Measurements from ENCODE around the gene KLHDC3. TPM values are rescaled to one million over a fixed set of nuclear protein-coding genes. Genes with fewer than 3 reads are reported as not detected.

The KLHDC3 gene
- total and polyA plus RNA-seq, 2 of the 13 experiments (the other 11 are each of a cell fraction or from before 2014, with no cell fraction given): 78.3 to 91.5 TPM

DNA sequence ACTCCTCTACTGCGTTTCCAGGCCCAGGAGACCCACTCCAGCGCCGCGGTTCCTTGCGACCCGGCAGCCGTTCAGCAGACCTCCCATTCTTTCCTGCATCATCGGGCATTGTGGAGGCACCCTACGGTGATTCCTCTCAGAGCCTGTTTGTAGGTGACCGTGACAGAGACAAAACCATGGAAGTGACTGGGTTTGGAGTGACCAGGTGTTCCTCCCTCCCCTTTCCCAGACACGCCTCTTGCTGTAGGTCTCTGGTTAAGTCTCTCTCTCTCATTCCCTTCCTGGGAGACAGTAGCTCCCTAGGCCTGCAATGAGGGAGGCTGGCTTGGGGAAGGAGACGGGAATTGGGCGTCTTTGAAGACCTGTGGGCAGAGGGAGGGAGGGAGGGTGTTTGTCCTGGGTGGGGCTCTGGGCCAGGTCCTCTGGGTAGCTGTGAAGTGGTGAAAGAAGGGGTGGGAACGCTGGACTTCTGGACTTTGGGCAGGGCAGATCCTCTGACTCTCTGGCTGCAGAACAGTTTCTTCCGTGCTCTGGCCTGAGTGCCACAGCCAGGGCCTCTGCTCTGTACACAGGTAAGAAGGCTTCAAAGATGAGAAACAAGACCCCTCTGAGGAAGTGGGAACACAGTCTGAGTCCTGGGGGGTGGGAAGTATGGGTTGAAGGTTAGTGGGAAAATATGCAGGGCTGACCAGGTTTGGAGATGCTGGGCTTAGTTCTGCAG lies 46.1 kb downstream of the KLHDC3 start (continued):
- TF ChIP-seq, protein P1, sequence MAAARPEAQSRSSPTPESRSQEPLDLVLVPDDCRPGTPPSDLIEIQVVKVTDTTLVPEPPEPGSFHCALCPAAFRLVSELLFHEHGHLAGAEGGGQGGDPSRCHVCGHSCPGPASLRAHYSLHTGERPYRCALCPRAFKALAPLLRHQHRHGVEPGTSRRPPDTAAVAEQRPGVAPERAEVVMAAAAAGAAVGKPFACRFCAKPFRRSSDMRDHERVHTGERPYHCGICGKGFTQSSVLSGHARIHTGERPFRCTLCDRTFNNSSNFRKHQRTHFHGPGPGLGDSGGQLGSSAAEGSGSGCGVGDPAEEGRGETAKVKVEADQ (CRISPR knock-in tag; IDR thresholded peaks at IDR 0.05; ENCODE audit: borderline replicate concordance): peak; percentile 61
- TF ChIP-seq KDM4B (CRISPR knock-in tag; IDR thresholded peaks at IDR 0.05) (no peak), WIZ (CRISPR knock-in tag; IDR thresholded peaks at IDR 0.05) (0 out of 2 replicates have a peak, but pooled peaks have one; percentile 14), BORCS8-MEF2B (CRISPR knock-in tag; IDR thresholded peaks at IDR 0.05) (peak; percentile 79; the same call in 1 of the 2 replicates), NPAS2 (CRISPR knock-in tag; IDR thresholded peaks at IDR 0.05; ENCODE audit: borderline replicate concordance) (no peak), SRY (CRISPR knock-in tag; IDR thresholded peaks at IDR 0.05) (peak; percentile 54; the same call in 1 of the 2 replicates), KLF15 (CRISPR knock-in tag; IDR thresholded peaks at IDR 0.05; ENCODE audit: borderline replicate concordance) (no peak), ZNF670 (CRISPR knock-in tag; IDR thresholded peaks at IDR 0.05; ENCODE audit: borderline replicate concordance) (peak; percentile 81; the same call in 1 of the 2 replicates), ZNF510 (CRISPR knock-in tag; IDR thresholded peaks at IDR 0.05; ENCODE audit: low read depth) (0 out of 2 replicates have a peak, but pooled peaks have one; percentile 65)
- TF ChIP-seq, protein P2, sequence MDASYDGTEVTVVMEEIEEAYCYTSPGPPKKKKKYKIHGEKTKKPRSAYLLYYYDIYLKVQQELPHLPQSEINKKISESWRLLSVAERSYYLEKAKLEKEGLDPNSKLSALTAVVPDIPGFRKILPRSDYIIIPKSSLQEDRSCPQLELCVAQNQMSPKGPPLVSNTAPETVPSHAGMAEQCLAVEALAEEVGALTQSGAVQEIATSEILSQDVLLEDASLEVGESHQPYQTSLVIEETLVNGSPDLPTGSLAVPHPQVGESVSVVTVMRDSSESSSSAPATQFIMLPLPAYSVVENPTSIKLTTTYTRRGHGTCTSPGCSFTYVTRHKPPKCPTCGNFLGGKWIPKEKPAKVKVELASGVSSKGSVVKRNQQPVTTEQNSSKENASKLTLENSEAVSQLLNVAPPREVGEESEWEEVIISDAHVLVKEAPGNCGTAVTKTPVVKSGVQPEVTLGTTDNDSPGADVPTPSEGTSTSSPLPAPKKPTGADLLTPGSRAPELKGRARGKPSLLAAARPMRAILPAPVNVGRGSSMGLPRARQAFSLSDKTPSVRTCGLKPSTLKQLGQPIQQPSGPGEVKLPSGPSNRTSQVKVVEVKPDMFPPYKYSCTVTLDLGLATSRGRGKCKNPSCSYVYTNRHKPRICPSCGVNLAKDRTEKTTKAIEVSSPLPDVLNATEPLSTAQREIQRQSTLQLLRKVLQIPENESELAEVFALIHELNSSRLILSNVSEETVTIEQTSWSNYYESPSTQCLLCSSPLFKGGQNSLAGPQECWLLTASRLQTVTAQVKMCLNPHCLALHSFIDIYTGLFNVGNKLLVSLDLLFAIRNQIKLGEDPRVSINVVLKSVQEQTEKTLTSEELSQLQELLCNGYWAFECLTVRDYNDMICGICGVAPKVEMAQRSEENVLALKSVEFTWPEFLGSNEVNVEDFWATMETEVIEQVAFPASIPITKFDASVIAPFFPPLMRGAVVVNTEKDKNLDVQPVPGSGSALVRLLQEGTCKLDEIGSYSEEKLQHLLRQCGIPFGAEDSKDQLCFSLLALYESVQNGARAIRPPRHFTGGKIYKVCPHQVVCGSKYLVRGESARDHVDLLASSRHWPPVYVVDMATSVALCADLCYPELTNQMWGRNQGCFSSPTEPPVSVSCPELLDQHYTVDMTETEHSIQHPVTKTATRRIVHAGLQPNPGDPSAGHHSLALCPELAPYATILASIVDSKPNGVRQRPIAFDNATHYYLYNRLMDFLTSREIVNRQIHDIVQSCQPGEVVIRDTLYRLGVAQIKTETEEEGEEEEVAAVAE (CRISPR knock-in tag; IDR thresholded peaks at IDR 0.05; ENCODE audit: borderline replicate concordance): peak; percentile 35; the same call in 1 of the 2 replicates
- TF ChIP-seq, protein P3, sequence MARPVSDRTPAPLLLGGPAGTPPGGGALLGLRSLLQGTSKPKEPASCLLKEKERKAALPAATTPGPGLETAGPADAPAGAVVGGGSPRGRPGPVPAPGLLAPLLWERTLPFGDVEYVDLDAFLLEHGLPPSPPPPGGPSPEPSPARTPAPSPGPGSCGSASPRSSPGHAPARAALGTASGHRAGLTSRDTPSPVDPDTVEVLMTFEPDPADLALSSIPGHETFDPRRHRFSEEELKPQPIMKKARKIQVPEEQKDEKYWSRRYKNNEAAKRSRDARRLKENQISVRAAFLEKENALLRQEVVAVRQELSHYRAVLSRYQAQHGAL (CRISPR knock-in tag; IDR thresholded peaks at IDR 0.05; ENCODE audit: not compliant biosample characterization): no peak
- TF ChIP-seq, protein P4, sequence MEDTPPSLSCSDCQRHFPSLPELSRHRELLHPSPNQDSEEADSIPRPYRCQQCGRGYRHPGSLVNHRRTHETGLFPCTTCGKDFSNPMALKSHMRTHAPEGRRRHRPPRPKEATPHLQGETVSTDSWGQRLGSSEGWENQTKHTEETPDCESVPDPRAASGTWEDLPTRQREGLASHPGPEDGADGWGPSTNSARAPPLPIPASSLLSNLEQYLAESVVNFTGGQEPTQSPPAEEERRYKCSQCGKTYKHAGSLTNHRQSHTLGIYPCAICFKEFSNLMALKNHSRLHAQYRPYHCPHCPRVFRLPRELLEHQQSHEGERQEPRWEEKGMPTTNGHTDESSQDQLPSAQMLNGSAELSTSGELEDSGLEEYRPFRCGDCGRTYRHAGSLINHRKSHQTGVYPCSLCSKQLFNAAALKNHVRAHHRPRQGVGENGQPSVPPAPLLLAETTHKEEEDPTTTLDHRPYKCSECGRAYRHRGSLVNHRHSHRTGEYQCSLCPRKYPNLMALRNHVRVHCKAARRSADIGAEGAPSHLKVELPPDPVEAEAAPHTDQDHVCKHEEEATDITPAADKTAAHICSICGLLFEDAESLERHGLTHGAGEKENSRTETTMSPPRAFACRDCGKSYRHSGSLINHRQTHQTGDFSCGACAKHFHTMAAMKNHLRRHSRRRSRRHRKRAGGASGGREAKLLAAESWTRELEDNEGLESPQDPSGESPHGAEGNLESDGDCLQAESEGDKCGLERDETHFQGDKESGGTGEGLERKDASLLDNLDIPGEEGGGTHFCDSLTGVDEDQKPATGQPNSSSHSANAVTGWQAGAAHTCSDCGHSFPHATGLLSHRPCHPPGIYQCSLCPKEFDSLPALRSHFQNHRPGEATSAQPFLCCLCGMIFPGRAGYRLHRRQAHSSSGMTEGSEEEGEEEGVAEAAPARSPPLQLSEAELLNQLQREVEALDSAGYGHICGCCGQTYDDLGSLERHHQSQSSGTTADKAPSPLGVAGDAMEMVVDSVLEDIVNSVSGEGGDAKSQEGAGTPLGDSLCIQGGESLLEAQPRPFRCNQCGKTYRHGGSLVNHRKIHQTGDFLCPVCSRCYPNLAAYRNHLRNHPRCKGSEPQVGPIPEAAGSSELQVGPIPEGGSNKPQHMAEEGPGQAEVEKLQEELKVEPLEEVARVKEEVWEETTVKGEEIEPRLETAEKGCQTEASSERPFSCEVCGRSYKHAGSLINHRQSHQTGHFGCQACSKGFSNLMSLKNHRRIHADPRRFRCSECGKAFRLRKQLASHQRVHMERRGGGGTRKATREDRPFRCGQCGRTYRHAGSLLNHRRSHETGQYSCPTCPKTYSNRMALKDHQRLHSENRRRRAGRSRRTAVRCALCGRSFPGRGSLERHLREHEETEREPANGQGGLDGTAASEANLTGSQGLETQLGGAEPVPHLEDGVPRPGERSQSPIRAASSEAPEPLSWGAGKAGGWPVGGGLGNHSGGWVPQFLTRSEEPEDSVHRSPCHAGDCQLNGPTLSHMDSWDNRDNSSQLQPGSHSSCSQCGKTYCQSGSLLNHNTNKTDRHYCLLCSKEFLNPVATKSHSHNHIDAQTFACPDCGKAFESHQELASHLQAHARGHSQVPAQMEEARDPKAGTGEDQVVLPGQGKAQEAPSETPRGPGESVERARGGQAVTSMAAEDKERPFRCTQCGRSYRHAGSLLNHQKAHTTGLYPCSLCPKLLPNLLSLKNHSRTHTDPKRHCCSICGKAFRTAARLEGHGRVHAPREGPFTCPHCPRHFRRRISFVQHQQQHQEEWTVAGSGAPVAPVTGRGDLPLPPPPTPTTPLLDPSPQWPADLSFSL (CRISPR knock-in tag; IDR thresholded peaks at IDR 0.05): no peak
- TF ChIP-seq, protein P5, sequence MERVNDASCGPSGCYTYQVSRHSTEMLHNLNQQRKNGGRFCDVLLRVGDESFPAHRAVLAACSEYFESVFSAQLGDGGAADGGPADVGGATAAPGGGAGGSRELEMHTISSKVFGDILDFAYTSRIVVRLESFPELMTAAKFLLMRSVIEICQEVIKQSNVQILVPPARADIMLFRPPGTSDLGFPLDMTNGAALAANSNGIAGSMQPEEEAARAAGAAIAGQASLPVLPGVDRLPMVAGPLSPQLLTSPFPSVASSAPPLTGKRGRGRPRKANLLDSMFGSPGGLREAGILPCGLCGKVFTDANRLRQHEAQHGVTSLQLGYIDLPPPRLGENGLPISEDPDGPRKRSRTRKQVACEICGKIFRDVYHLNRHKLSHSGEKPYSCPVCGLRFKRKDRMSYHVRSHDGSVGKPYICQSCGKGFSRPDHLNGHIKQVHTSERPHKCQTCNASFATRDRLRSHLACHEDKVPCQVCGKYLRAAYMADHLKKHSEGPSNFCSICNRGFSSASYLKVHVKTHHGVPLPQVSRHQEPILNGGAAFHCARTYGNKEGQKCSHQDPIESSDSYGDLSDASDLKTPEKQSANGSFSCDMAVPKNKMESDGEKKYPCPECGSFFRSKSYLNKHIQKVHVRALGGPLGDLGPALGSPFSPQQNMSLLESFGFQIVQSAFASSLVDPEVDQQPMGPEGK (CRISPR knock-in tag; IDR thresholded peaks at IDR 0.05): peak; percentile 89
